ENCODE measurements around the gene BICD1. TPM values are rescaled to one million over a fixed set of nuclear protein-coding genes. Genes with fewer than 3 reads are reported as not detected.

BICD1 gene
- total and polyA plus RNA-seq, 4 experiments from 2014 or later = 3.7 to 20.3 (median 12.4) TPM

DNA sequence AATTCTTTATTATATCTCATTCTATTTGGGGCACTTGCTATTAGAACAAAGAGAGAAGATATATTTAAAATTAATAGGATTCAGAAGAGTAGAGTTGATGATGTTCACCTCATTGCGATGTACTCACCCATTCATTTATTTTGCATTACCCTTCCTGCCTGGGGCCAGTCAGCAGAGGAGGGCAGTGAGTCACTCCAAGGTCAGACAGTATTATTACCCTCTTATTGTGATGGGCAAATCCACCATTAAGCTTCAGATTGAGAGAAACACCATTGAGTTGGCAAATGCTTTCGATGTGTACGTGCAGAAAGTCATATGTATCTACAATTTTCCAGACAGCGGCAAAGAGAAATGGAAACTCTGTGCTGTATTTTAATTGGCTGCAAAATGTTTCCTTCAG, 134.2 kb downstream of the BICD1 start:
- POLR2A ChIA-PET (ENCODE audit: partially characterized antibody) = no interaction called here
- Histone ChIP-seq H3K9me3 (ENCODE audit: control insufficient read depth in 1 of 2, low read length in 2 of 2) (no peaks in the 10 kb centered on the region), H3K27me3 (ENCODE audit: insufficient read depth, low read length) (no peaks in the 10 kb centered on the region), H3K36me3 (ENCODE audit: insufficient read depth, low read length) (no peaks in the 10 kb centered on the region), H3K4me3 (ENCODE audit: low read length in 2 of 2) (no peak overlapping the region), H3K27ac (ENCODE audit: low read depth, low read length) (no peak overlapping the region), H3K4me1 (ENCODE audit: insufficient read depth, low read length) (no peaks in the 10 kb centered on the region)
- intact Hi-C loops (cut with micrococcal nuclease) = no loop called here
- Mint-ChIP-seq H3K4me1 (peaks cover 0 to 5% (median 0%) of the 10 kb centered on the region in 4 donors), H3K36me3 (peaks cover 10 to 23% of the 10 kb centered on the region in 2 donors), H3K4me3 (no peak overlapping the region), H3K27me3 (no peaks in the 10 kb centered on the region), H3K9me3 (peaks cover 0 to 14% (median 5%) of the 10 kb centered on the region in 8 donors), H3K27ac (no peak overlapping the region)
- no peak for DNase-seq
- CTCF ChIA-PET (ENCODE audit: partially characterized antibody) = no interaction called here

DNA sequence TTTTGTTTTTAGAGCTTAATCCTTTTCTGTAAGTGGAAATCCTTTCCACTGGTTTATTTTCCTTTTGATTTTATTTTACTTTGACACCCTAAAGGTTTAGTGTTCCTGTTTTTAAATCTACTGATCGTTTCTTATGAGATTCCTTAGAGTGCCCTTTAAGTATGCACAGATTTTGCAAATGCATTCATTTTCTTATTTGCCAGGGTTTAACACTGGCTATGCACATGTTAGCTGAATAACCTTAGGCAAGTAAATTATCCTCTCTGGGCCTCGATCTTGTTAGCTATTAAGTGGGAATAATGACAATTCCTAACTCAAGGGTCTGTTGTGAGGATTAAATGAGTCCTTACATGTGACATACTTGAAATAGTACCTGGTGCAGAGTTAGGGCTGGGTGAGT, 136.0 kb downstream of the BICD1 start:
- Mint-ChIP-seq H3K9me3 (peaks cover 0 to 7% (median 0%) of the 10 kb centered on the region in 8 donors), H3K27me3 (no peaks in the 10 kb centered on the region), H3K4me1 (peaks cover 0 to 5% (median 0%) of the 10 kb centered on the region in 4 donors), H3K27ac (no peak overlapping the region), H3K36me3 (peaks cover 2 to 12% of the 10 kb centered on the region in 2 donors), H3K4me3 (no peak overlapping the region)
- DNase-seq = no peak
- intact Hi-C loops (cut with micrococcal nuclease) = no loop called here
- no peaks in the 10 kb centered on the region for H3K27me3 ChIP-seq (ENCODE audit: insufficient read depth, low read length)
- ChIA-PET POLR2A (ENCODE audit: partially characterized antibody) (no interaction called here), CTCF (ENCODE audit: partially characterized antibody) (no interaction called here)
- no peaks in the 10 kb centered on the region for H3K36me3 ChIP-seq (ENCODE audit: insufficient read depth, low read length)
- H3K27ac ChIP-seq (ENCODE audit: low read depth, low read length) = no peak overlapping the region
- no peaks in the 10 kb centered on the region for H3K4me1 ChIP-seq (ENCODE audit: insufficient read depth, low read length)
- H3K4me3 ChIP-seq (ENCODE audit: low read length in 2 of 2) = no peak overlapping the region
- H3K9me3 ChIP-seq (ENCODE audit: control insufficient read depth in 1 of 2, low read length in 2 of 2) = no peaks in the 10 kb centered on the region

DNA sequence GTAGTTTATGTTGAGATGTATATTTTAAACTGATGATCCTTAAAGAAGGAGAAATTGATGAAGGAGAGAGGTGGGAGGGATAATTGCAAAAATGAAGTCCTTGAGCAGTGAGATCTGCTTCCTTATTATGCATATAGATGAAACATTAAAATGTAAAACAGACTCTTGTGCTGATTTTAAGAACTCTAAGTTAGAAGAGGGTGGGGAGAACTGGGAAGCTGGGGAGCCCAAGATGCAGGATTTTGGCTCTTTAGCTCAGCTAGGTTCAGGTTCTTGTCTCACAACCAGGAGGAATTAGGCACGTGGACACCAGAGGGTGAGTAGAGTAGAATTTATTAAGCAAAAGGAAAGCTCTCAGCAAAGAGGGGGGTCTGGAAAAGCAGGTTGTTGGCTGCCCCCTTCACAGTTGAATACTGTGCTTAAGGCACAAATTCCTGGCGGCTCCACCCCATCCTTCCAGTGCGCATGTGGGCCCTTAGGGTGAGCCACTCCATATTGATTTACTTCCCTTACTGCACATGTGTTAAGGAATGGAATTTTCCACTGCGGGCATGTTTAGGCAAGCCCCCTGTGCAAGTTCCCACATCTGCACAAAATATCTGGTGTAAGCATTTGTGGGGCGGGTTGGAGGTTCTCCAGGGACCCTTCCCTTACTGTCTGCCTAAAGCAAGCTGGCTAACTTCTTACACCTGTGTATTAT, 141.9 kb downstream of the BICD1 start:
- ChIA-PET CTCF (ENCODE audit: partially characterized antibody) (no interaction called here), POLR2A (ENCODE audit: partially characterized antibody) (no interaction called here)
- no peaks in the 10 kb centered on the region for H3K9me3 ChIP-seq (ENCODE audit: control insufficient read depth in 1 of 2, low read length in 2 of 2)
- H3K27ac ChIP-seq (ENCODE audit: low read depth, low read length) = no peak overlapping the region
- no peak overlapping the region for H3K4me3 ChIP-seq (ENCODE audit: low read length in 2 of 2)
- DNase-seq = no peak
- H3K9me3 Mint-ChIP-seq = no peaks in the 10 kb centered on the region
- no peak overlapping the region for H3K4me3 Mint-ChIP-seq
- no peaks in the 10 kb centered on the region for H3K27me3 ChIP-seq (ENCODE audit: insufficient read depth, low read length)
- no peaks in the 10 kb centered on the region for H3K27me3 Mint-ChIP-seq
- peak overlapping the region in 2 of 7 donors; percentile 1 to 69 for H3K27ac Mint-ChIP-seq
- peaks cover 0 to under 1% (median 0%) of the 10 kb centered on the region in 4 donors for H3K4me1 Mint-ChIP-seq
- H3K36me3 ChIP-seq (ENCODE audit: insufficient read depth, low read length) = no peaks in the 10 kb centered on the region
- H3K36me3 Mint-ChIP-seq = no peaks in the 10 kb centered on the region
- H3K4me1 ChIP-seq (ENCODE audit: insufficient read depth, low read length) = no peaks in the 10 kb centered on the region
- intact Hi-C loops (cut with micrococcal nuclease) = no loop called here

DNA sequence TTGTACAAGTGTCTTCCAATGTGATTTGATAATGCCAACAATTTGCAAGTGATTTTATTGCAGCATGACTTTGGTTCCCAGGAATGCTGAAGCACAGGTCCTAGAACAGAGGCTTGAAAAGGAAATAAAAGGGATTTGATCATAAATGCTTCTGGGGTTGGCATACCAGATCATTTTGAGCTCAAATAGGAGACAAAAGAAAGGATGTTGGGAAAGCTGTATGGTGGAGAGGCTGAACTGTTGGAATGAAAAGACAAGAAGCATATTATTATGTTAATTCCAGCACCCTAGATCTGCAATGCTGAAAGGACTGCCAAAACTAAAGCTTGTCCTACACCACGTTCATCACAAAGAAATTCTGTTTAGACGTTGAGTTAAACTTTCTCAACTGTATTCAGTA, 143.1 kb downstream of the BICD1 start:
- Histone ChIP-seq H3K27ac (ENCODE audit: low read depth, low read length) (no peak overlapping the region), H3K9me3 (ENCODE audit: control insufficient read depth in 1 of 2, low read length in 2 of 2) (no peaks in the 10 kb centered on the region), H3K4me1 (ENCODE audit: insufficient read depth, low read length) (no peaks in the 10 kb centered on the region), H3K4me3 (ENCODE audit: low read length in 2 of 2) (no peak overlapping the region), H3K27me3 (ENCODE audit: insufficient read depth, low read length) (no peaks in the 10 kb centered on the region), H3K36me3 (ENCODE audit: insufficient read depth, low read length) (no peaks in the 10 kb centered on the region)
- peak overlapping the region in 1 of 7 donors; percentile 51 for H3K27ac Mint-ChIP-seq
- no peaks in the 10 kb centered on the region for H3K27me3 Mint-ChIP-seq
- no peak for DNase-seq
- H3K36me3 Mint-ChIP-seq = peaks cover 1 to 11% of the 10 kb centered on the region in 2 donors
- CTCF ChIA-PET (ENCODE audit: partially characterized antibody) = interaction anchor here (1.5 kb wide), 1 partner anchor 597 kb away, joined by 4 read pairs; no protein-coding TSS in a partner anchor
- POLR2A ChIA-PET (ENCODE audit: partially characterized antibody) = no interaction called here
- no peaks in the 10 kb centered on the region for H3K9me3 Mint-ChIP-seq
- peaks cover 0 to 7% (median under 1%) of the 10 kb centered on the region in 4 donors for H3K4me1 Mint-ChIP-seq
- intact Hi-C loops (cut with micrococcal nuclease) = no loop called here
- H3K4me3 Mint-ChIP-seq = no peak overlapping the region

DNA sequence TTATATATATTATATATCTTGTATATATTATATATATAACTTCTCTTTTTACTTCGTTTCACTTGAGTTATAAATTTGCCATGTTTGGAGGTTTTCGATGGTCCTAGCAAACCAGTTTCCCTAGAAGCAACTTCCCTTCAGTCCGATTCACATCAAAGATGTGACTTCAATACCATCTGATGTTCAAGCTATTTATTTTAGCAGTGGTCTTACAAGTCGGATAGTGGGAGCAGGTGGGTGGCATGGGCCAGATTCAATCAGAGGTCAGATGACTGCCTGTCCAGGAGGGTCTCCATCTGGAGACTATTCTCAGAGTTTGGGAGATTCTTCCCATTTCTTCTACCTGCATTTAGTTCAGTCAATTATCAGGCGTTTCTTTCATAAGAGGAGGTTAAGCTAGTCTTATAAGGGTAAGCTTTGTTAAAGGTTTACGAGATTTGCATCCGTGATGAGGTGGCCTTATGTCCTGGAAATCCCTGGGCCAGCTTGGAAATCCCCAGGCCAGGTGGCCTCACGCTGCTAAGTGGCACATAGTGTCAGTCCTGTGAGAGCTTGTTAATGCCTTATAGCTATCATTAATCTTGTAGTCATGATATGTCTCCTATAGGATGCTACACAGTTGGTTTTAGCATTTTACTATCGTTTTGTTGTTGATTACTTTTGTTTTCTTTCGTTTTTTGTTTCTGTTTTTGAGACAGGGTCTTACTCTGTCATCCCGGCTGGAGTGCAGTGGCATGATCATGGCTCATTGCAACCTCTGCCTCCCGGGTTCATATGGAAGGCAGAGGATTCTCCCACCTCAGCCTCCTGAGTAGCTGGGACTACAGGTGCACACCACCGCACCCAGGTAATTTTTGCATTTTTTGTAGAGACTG, 145.8 kb downstream of the BICD1 start:
- Histone ChIP-seq H3K4me3 (ENCODE audit: low read length in 2 of 2) (no peak overlapping the region), H3K9me3 (ENCODE audit: control insufficient read depth in 1 of 2, low read length in 2 of 2) (no peaks in the 10 kb centered on the region), H3K27ac (ENCODE audit: low read depth, low read length) (no peak overlapping the region), H3K36me3 (ENCODE audit: insufficient read depth, low read length) (no peaks in the 10 kb centered on the region), H3K27me3 (ENCODE audit: insufficient read depth, low read length) (no peaks in the 10 kb centered on the region), H3K4me1 (ENCODE audit: insufficient read depth, low read length) (no peaks in the 10 kb centered on the region)
- CTCF ChIA-PET (ENCODE audit: partially characterized antibody) = no interaction called here
- peaks cover 0 to 9% (median 4%) of the 10 kb centered on the region in 4 donors for H3K4me1 Mint-ChIP-seq
- H3K27ac Mint-ChIP-seq = peak overlapping the region in 2 of 7 donors; percentile 12 to 44
- H3K9me3 Mint-ChIP-seq = peaks cover 0 to 5% (median 0%) of the 10 kb centered on the region in 8 donors
- POLR2A ChIA-PET (ENCODE audit: partially characterized antibody) = no interaction called here
- intact Hi-C loops (cut with micrococcal nuclease) = no loop called here
- peaks cover 2 to 16% of the 10 kb centered on the region in 2 donors for H3K36me3 Mint-ChIP-seq
- DNase-seq = no peak
- H3K27me3 Mint-ChIP-seq = no peaks in the 10 kb centered on the region
- no peak overlapping the region for H3K4me3 Mint-ChIP-seq

DNA sequence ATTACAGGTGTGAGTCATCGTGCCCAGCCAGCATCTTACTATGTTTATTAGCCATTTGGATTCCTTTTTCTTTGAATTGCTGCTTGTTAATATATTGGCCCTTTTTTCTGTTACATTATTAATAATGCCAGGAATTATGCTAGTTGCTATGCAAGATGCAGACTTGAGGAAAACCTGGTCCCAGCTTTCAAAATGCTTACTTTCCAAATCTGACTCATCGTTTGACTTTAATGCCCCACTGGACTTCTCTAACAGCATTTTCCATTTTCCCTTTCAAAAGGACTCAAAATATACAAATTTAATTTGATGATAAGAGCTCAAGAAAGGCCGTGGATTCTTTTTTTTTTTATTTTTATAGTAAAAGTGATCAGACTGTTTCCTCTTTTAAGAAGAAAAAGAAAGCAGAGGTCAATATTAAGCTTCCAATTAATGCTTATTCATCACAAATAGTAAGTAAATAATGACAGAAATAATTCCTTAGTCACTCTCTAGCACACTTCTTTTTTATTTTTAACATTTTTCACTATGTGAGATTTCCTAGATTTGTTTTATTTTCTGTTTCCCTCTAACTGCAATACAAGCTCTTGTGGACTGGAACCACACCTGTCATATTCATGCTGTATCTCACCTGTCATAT, 146.6 kb downstream of the BICD1 start:
- Mint-ChIP-seq H3K27ac (no peak overlapping the region), H3K36me3 (peaks cover 5 to 16% of the 10 kb centered on the region in 2 donors), H3K4me1 (peaks cover under 1 to 10% (median 5%) of the 10 kb centered on the region in 4 donors), H3K27me3 (no peaks in the 10 kb centered on the region), H3K4me3 (no peak overlapping the region), H3K9me3 (peaks cover 0 to 7% (median 0%) of the 10 kb centered on the region in 8 donors)
- Histone ChIP-seq H3K4me3 (ENCODE audit: low read length in 2 of 2) (no peak overlapping the region), H3K27me3 (ENCODE audit: insufficient read depth, low read length) (no peaks in the 10 kb centered on the region), H3K36me3 (ENCODE audit: insufficient read depth, low read length) (no peaks in the 10 kb centered on the region), H3K27ac (ENCODE audit: low read depth, low read length) (no peak overlapping the region), H3K9me3 (ENCODE audit: control insufficient read depth in 1 of 2, low read length in 2 of 2) (no peaks in the 10 kb centered on the region), H3K4me1 (ENCODE audit: insufficient read depth, low read length) (no peaks in the 10 kb centered on the region)
- ChIA-PET POLR2A (ENCODE audit: partially characterized antibody) (no interaction called here), CTCF (ENCODE audit: partially characterized antibody) (no interaction called here)
- no peak for DNase-seq
- intact Hi-C loops (cut with micrococcal nuclease) = no loop called here
